ENCODE data around the gene TOGARAM2. TPM values are rescaled to one million over a fixed set of nuclear protein-coding genes. Genes with fewer than 3 reads are reported as not detected.
"Not testable (repeated sequence)": the region's sequence is repeated elsewhere in the genome, so short reads cannot be mapped to it uniquely, and the experiment has no call there.

Gene TOGARAM2
- polyA plus RNA-seq, 3 donors: 0.30 to 3.0 (median 0.31) TPM

DNA sequence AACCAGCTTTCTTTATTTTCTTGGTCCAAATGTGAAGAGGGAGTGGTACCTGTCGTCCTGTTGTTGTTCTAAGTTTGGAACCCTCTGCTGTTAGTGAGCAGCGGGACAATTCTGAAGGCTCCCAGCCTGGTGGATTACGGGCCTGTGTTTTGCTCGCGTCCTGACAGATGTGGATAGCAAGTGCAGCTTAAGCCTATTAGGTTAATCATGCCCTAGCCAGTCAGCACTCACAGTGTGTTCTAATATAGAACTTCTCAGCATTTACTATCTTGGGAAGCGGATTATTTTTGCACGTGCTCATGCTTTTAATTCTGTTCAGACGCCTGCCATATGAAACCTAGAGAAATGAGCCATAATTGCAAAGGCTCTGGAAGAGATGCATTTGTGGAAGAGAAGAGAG is 93.3 kb downstream of the TOGARAM2 start, which contains the start of gene PCARE:
TSS of gene PCARE (minus strand) at position 113 of the 400 bp plus-strand sequence. CDS start 262 bp downstream, outside the sequence.
- no peak within 1 kb of the TSS for H3K27ac ChIP-seq (ENCODE audit: low read depth, low read length)
- 88 to 92% (median 91%) methylated on average over 8 of the region's 8 CpGs for WGBS, 3 donors

DNA sequence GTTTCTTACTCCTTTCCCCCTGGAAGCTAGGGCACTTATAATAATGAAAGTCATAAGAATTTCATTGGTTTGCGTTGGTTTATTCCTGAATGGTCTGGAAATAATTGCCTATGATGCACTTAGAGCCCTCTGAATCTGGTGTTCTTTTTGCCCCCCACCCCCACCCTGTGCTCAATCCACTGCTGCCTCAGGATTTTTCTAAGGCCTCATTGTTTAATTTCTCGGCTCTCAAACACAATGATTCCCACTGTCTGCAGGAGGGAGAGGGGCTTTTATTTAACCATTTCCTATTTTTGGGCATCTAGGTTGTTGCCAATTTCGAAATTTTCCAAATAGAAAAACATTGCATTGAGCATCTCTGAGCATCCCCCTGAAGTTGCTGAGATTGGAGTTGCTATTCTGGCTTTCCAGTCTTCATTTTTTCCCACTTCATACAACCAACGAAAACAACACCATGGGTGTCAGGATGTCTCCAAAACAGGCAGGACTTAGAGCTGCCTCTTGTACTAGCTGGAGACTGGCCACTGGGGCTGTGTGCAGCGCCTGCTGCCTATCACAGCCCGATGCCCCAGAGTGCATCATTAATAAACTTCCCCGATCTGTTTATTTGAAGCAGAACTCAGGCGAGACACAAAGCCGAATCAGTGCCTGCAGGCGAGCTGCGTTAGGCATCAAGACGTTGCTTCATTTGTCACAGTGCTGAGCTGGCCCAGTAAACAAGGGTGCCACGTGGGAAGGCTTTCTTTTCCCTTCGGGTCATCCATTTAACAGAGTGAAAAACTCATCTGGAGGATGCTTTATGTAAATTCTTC is 95.0 kb downstream of the TOGARAM2 start:
- H3K27ac ChIP-seq (ENCODE audit: low read depth, low read length): no peak overlapping the region
- WGBS, 3 donors: 54 to 60% (median 55%) methylated on average over 14 of the region's 14 CpGs

DNA sequence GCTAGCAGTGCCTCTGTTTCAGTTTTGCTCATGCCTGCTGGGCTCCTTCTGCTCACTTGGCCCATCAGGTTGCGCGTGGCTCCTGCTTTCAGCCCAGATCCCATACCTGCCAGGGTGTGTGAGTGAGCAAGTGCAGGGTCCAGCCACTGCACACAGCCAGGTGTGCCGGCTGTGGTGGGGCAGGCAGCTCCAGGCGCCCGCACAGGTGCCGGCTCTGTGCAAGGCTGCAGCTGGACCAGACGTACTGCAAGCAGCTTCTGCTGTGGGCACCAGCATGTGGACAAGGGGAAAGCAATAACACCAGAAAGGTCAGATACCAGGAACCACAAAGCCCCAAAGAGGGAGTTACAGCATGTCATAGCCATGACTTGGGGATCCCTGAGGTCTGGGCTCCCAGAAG is 98.8 kb downstream of the TOGARAM2 start:
- 91 to 99% (median 96%) methylated on average over 7 of the region's 7 CpGs for WGBS, 3 donors
- no peak overlapping the region for H3K27ac ChIP-seq (ENCODE audit: low read depth, low read length)

DNA sequence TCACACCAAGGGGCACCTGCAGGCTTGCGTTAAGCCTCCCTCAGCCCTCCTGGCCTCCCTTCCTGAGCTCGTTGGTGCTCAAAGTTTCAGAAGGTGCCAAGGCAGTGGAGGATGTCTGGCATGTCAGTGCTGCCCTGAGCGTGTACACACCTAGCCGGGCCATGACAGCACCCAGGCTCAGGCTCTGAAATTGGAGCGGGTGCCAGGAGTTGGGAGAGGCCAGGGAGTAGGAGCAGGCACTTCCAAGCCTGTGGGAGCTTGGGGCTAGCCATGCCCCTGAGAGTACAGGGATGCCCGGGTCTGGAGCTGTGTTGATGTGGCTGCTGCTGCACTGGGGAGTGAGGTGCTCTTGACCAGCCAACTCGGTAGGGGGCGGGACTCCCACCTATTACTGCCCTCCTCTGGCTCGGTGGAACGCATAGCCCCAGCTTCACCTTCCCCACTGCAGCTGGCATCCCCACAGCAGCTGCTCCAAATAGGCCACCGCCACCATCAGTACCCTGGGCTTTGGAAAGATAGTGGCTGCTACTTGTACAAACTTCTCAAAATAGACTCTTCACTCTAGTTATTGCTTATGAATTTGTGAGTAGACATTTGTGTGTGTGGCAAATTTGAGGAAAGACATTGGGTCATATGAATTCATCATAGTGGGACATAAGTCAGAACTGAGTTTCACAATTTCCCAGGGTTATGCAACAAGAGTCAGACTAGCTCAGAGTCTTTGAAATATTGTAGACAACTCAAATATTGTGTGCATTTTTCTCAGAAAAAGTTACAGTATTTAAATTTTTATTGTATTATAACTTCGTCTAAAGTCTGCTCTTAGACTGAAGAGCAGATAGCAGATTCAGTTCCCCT is 100.0 kb downstream of the TOGARAM2 start:
- H3K27ac ChIP-seq (ENCODE audit: low read depth, low read length): no peak overlapping the region
- WGBS, 3 donors: 73 to 81% (median 79%) methylated on average over 12 of the region's 12 CpGs

DNA sequence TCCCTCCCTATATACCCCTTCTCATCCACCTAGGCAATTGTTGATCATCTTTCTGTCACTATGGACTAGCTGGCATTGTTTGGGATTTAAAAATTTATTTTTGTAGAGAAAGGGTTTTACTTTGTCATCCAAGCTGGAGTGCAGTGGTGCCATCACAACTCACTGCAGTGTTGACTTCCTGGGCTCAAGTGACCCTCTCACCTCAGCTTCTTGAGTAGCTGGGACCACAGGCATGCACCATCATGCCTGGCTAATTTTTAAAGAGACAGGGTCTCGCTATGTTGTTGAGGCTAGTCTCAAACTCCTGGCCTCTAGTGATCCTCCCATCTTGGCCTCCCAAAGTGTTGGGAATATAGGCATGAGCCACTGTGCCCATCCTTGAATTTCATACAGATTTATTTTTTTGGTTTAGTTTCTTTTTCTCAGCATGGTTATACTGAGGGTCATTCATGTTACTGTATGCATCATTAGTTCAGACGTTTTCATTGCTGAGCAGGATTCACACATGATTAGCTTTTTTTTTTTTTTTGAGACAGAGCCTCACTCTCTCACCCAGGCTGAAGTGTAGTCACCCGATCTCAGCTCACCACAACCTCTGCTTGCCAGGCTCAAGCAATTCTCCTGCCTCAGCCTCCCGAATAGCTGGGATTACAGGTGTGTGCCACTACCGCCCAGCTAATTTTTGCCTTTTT is 101.9 kb downstream of the TOGARAM2 start:
- WGBS, 3 donors: 84 to 90% (median 85%) methylated on average over 5 of the region's 5 CpGs
- H3K27ac ChIP-seq (ENCODE audit: low read depth, low read length): no peak overlapping the region

DNA sequence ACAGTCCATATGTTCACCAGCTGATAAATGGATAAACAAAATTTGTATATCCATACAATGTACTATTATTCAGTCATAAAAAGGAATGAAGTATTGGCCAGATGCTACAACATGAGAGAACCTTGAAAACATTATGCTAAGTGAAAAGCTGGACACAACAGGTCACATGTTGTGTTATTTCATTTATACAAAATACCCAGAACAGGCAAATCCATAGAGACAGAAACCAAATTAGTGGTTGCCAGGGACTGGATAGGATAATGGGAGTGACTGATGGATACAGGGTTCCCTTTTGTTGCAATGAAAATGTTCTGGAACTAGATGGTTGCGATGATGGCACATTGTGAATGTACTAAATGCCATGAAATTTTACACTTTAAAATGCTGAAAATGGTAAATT is 103.5 kb downstream of the TOGARAM2 start:
- WGBS, 3 donors: 97 to 100% (median 100%) methylated on average over 1 of the region's 1 CpG
- no peak overlapping the region for H3K27ac ChIP-seq (ENCODE audit: low read depth, low read length)

DNA sequence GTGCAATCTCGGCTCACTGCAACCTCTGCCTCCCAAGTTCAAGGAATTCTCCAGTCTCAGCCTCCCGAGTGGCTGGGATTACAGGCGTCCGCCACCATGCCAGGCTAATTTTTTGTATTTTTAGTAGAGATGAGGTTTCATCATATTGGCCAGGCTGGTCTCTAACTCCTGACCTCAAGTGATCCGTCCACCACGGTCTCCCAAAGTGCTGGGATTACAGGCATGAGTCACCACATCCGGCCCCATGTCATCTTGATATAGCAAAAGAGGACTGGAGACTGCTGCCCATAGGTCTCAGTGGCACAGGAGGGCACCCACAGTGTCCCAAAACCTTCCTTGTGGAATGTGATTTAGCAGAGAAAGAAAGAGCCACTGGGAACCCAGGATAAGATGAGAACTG is 109.2 kb downstream of the TOGARAM2 start:
- not testable (repeated sequence) for H3K27ac ChIP-seq (ENCODE audit: low read depth, low read length)
- WGBS, 3 donors: 80 to 89% (median 87%) methylated on average over 7 of the region's 7 CpGs

DNA sequence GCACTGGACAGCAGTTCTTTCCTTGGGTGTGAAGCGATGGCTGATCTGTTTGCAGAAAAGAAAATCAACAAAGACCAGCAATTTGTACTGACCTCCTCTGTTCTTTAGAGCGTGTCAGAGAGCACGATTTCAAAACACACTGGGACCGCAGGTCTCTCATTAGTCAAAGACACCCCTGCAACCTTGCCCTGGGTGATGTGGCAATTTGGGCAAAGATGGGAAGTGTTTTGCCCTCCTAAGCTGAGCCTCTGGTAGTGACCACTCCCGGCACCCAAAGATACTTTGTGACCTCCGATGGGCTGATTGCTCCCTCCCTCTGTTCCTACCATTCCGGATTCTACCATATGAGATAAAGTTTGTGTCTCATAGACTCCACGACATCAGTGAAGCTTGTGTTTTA is 115.9 kb downstream of the TOGARAM2 start:
- 86 to 88% (median 87%) methylated on average over 8 of the region's 8 CpGs for WGBS, 3 donors
- H3K27ac ChIP-seq (ENCODE audit: low read depth, low read length): no peak overlapping the region

DNA sequence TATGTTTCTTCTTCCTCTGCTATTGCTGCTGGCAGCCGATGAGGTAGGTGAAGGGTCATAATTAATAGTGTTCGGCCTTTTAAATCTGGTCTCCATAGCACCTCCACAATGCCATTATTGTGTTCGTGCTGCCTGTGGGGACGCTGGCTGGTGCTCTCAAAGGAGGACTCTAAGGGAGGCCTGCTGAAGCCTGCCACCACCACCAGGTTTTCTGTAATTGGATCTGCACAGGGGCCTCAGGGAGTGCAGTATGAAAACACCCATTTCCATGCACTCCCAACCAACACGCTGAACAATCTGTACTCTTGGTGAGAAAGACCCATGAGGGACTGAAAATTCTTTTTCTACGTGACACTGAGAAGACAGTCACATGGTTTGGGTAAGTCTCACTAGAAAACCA is 116.5 kb downstream of the TOGARAM2 start:
- 61 to 80% (median 74%) methylated on average over 6 of the region's 6 CpGs for WGBS, 3 donors
- H3K27ac ChIP-seq (ENCODE audit: low read depth, low read length): no peak overlapping the region

DNA sequence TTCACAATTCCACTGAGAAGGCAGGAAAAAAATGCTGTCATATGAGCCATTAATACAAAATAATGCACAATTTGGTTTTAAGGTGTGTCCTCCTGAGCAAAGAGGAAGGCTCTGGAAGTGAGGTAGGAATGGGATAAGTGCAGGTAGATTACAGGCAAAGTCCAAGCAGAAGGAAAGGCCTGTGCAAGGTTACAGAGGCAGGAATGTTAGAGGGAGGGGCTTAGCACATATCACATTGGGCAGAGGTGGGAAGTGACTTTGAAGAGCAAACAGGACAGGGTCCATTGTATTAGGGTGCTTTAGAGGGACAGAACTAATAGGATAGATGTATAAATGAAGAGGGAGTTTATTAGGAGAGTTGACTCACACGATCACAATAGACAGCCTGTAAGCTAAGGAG is 119.5 kb downstream of the TOGARAM2 start:
- 87 to 100% (median 87%) methylated on average over 1 of the region's 1 CpG for WGBS, 3 donors
- no peak overlapping the region for H3K27ac ChIP-seq (ENCODE audit: low read depth, low read length)

Other genes starting within 250 kb of the TOGARAM2 start
- gene PPP1CB, start 229.5 kb upstream of the TOGARAM2 start, polyA plus RNA-seq: 100 to 1,000 TPM in 1 of 3 donors, 10 to 100 TPM in 2; 25.6 to 110 (median 44.9) TPM
- not detected for gene SPDYA, start 170.5 kb upstream of the TOGARAM2 start, polyA plus RNA-seq
- gene TRMT61B, start 111.0 kb upstream of the TOGARAM2 start, polyA plus RNA-seq: 10 to 100 TPM in 2 of 3 donors, 1 to 10 TPM in 1; 5.0 to 21.5 (median 10.5) TPM
- 10 to 100 TPM; 10.1 to 28.3 (median 21.3) TPM for gene WDR43, start 86.6 kb upstream of the TOGARAM2 start, polyA plus RNA-seq
- under 1 TPM; 0.01 to 0.11 (median 0.07) TPM for gene PCARE, start 93.2 kb downstream of the TOGARAM2 start, polyA plus RNA-seq
- 10 to 100 TPM in 2 of 3 donors, 1 to 10 TPM in 1; 4.9 to 20.4 (median 11.3) TPM for gene CLIP4, start 134.1 kb downstream of the TOGARAM2 start, polyA plus RNA-seq